GM12891 (cell line): ENCODE measurements around the gene PCDHB13.

Source experiments
- DNase-seq: peaks from one replicate; pipeline ENCODE4 v3.0.0; 2011; ENCODE audit warnings: low spot score; ENCODE audit not compliant: insufficient read length
- FAIRE-seq: peaks from 2 replicates; lab custom pipeline; 2011; peaks lifted over from hg19 to GRCh38; lab: Jason Lieb, UNC
- PAX5 ChIP-seq: IDR thresholded peaks from 2 replicates; pipeline ENCODE4 v1.6.1; 2011; ENCODE audit warnings: low read length, moderate library complexity, mild to moderate bottlenecking; ENCODE audit not compliant: insufficient read depth, severe bottlenecking
- POLR2A ChIP-seq: IDR thresholded peaks from 2 replicates; pipeline ENCODE4 v1.6.1; 2011; ENCODE audit warnings: low read depth, low read length, control low read depth
- POLR2AphosphoS5 ChIP-seq: IDR thresholded peaks from 2 replicates; pipeline ENCODE4 v1.6.1; 2011; ENCODE audit warnings: low read depth, low read length, control low read depth
- POU2F2 ChIP-seq: IDR thresholded peaks from 2 replicates; pipeline ENCODE4 v1.6.1; 2011; ENCODE audit warnings: low read depth, mild to moderate bottlenecking, control low read depth, low read length, moderate library complexity
- SPI1 ChIP-seq: IDR thresholded peaks from 2 replicates; pipeline ENCODE4 v1.6.1; 2011; ENCODE audit warnings: low read depth, low read length, control low read depth
- TAF1 ChIP-seq: IDR thresholded peaks from 2 replicates; pipeline ENCODE4 v1.6.1; 2011; ENCODE audit warnings: low read depth, low read length, control low read depth

Gene PCDHB13

GRCh38 chr5:141258464-141258863 lies 44.7 kb downstream of the PCDHB13 start:
- no peak for TF ChIP-seq PAX5
- no peak for TF ChIP-seq POLR2AphosphoS5
- no peak for TF ChIP-seq TAF1
- TF ChIP-seq POLR2A: no peak
- TF ChIP-seq POU2F2: no peak
- TF ChIP-seq SPI1: no peak
- DNase-seq (no peak), FAIRE-seq (no peak)

- TF ChIP-seq PAX5 (no peak), POLR2AphosphoS5 (no peak), SPI1 (no peak), POU2F2 (no peak), POLR2A (no peak), TAF1 (no peak)
- DNase-seq (no peak), FAIRE-seq (no peak)
Observed at GRCh38 chr5:141258948-141259347, 45.2 kb downstream of the PCDHB13 start.

- TF ChIP-seq POLR2AphosphoS5: no peak
- TF ChIP-seq TAF1: no peak
- no peak for TF ChIP-seq POU2F2
- no peak for TF ChIP-seq PAX5
- TF ChIP-seq POLR2A: no peak
- TF ChIP-seq SPI1: no peak
- no peak for DNase-seq
- FAIRE-seq: no peak
Observed at GRCh38 chr5:141260458-141261237, 46.9 kb downstream of the PCDHB13 start.

- TF ChIP-seq POU2F2 (no peak), PAX5 (no peak), TAF1 (no peak), POLR2AphosphoS5 (no peak), SPI1 (no peak), POLR2A (no peak)
- no peak for DNase-seq
- no peak for FAIRE-seq
Observed at GRCh38 chr5:141261238-141261546, 47.5 kb downstream of the PCDHB13 start.
